Stimulated activated CD8-positive, alpha-beta memory T cell treated with anti-CD3 and anti-CD28 coated beads, Interleukin-4, amount 100 ng/mL, for 1 hour (primary cell): ENCODE results near the gene CHRDL2.

Experiments
- DNase-seq, 2 donors: peaks; one replicate each; pipeline ENCODE4 v3.0.0-alpha.2; 2020; ENCODE audit warnings: low read depth in 2 of 2, low spot score in 1 of 2

The CHRDL2 gene

GRCh38 chr11:74749127-74749964 lies 18.1 kb upstream of the CHRDL2 start:
- peak in 1 of 2 donors; percentile 20 for DNase-seq

GRCh38 chr11:74748211-74749126 lies 17.2 kb upstream of the CHRDL2 start, which contains the start of gene RNF169:
RNF169 (plus strand) TSS chr11:74748849; CDS start chr11:74748881, 32 bp downstream.
- peak; percentile 75 to 82 for DNase-seq

DNA sequence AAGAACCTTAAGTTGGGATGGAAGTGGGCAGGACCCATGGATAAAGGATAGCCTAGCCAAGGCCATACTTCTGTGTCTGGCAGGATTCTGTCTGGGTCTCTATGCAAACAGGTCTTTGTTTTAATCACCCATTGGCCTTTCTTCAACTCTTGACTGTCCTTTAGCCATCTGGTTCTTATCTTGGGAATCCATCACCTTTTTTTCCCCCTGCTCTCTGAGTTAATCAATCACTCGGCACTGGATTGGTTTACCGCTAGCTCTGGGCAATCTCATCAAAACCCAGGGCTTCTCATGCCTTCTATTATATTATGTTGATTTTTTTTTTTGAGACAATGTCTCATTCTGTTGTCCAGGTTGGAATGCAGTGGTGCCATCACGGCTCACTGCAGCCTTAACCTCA lies 15.6 kb upstream of the CHRDL2 start:
- no peak for DNase-seq

DNA sequence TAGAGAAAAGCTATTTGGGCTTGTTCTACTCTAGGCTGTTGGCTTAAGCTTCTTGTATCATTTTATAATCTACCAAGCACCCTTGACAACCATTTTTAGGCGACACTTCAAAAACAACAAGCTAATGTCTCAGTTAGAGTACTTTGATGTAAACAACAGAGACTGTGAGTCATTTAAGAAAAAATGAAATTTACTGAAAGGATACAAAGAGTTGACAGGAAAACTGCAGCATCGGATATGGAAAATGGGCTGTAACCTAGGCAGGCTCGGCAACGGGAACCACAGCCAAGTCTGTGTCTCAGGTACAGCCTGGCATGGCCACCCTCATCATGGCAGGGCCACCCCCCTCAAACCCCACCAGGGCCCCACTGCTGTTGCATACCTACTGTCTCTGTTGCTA lies 13.1 kb upstream of the CHRDL2 start:
- DNase-seq, result no peak

GRCh38 chr11:74743640-74744039 lies 12.4 kb upstream of the CHRDL2 start:
- no peak for DNase-seq

- no peak for DNase-seq
These were observed 10.8 kb upstream of the CHRDL2 start for GRCh38 chr11:74742070-74742469.

DNA sequence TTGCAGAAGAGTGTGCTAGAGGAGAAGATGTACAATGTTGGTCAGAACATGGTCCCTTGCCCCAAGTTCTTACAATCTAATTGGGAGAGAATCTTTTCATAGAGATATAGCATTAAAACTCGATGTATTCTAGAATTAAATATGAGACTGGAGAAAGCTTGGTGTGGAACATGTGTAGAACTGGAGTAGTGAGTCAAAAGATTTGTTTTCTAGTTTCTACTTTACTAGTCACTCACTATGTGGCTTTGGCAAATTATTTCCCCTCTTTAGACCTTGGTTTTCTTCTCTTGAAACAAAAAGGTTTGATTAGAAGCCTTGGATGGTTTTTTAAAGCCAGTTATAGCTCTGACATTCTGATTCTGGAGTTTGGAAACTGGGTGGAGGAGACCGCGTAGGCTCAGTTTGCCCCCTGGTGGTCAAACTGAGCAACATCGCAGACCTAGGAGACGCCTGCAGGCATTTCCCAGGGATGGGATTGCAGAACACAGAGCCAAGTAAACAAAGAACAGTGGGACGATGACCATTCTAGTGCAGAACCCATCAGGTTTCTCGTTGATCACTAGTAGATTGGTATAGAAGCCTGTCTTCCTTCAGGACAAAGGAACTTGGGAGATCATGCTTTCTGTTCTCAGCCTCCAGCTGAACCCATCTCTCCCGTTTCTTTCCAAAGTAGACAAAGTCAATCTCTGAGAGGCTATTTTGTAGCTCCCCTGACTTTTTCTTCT lies 8.5 kb upstream of the CHRDL2 start:
- peak; percentile 10 to 13 for DNase-seq

GRCh38 chr11:74736031-74736430 lies 4.8 kb upstream of the CHRDL2 start:
- DNase-seq, result no peak

DNA sequence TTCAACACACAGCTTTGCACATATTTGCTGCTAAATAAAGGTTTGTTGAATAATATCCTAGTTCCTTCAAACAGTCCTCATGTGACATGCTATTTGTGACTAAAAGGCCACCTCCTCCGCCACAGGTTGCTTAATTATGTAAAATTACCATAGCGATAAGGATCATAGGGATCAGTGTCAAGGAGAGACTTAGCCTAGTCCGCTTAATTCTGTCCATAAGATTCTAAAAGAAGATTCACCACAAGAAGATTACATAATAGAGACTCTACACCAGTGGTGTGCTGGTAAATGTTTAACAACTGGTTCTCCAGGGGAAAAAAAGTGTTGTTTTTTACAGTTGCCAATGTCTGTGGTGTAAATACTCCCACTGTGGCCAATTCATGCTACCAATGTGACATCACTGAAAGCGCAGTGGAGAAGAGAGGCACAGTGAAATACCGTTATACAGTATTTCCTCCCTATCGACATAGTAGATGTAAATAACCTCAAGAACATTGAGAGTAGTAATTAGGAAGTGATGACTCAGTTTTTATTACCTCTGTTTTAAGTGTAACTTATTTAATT lies 4.2 kb upstream of the CHRDL2 start:
- DNase-seq, result no peak

DNA sequence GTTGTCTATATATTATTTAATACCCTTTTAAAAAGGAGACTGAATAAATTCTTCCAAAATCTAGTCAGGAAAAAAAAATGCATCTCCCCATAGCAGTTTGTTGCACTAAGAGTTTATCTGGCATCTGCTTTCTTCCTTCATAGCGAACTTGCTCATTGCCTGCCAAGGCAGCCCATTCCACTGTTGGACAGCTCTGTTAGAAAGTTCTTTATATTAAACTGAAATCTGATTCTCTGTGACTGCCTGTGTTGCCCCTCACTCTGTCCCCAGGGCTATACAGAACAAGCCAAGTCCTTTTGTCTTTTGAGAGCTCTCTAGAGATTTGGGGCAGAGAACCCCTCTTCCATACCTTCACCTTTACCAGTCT lies 3.3 kb upstream of the CHRDL2 start:
- no peak for DNase-seq

DNA sequence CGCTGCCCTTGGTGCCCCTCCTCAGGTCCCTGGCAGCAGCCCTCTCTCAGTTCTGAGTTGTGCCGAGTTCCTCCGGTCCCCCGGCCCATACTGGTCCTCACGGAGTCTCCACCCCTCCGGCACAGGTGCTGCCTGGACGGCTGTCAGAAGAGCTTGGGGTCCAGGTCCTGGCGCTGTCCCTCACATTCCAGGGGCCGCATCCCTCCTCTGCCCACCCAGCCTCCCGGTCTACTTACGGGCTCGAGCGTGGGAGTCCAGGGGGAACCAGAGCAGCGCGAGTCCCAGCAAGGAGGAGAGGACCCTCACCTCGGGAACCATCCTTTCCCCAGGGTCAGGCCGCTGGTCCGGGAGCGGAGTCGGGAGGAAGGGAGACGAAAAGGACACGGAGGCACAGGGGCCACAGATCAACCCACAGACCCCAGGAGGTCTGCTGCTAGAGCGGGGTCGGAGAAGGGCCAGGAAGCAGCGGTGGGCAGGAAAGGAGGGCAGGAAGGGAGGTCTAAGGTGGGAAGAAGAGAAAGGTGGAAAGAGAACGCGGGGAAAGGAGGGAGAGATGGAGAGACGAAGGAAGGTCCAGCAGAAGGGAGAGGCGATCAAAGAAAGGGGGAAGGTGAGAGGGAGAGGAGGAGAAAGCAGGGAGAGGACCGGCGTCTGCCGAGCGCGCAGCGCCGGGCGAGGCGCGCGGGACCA lies 510 bp downstream of the CHRDL2 start:
- DNase-seq, result no peak

GRCh38 chr11:74729397-74729796 lies 1.8 kb downstream of the CHRDL2 start:
- DNase-seq, result no peak

- peak; percentile 8 to 16 for DNase-seq
These were observed 4.6 kb downstream of the CHRDL2 start for GRCh38 chr11:74726547-74727182.

DNA sequence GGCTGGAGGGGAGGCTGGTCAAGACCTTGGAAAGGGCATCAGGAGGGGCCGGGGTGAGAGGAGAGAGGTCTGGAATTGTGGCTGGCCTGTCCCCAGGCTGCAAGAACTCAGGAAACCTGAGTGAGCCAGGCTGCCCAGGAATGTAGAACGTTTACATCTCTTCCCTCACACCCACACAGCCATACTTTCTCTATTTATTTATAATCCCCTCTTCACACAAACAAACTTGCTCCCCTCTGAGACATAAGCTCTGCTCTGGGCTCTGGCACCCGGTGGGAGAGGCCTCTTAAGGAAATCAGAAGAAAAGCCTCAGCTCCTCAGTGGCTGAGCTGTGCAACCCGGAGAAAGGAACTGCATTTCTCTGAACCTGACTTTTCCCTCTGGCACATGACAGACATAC lies 5.5 kb downstream of the CHRDL2 start:
- DNase-seq, result no peak

DNA sequence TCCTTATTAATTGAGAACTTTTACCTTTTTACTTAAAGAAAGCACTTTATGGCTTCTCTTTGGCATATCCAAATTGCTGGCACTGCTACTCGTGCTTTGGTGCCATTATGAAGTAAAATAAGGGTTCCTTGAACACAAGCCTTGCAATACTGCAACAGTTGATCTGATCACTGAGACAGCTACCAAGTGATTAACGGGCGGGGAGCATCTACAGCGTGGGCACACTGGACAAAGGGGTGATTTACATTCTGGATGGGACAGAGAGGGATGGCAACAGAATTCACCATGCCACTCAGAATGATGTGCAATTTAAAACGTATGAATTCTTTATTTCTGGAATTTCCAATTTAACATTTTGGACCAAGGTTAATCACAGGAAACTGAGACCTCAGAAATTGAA lies 7.7 kb downstream of the CHRDL2 start:
- no peak for DNase-seq

DNA sequence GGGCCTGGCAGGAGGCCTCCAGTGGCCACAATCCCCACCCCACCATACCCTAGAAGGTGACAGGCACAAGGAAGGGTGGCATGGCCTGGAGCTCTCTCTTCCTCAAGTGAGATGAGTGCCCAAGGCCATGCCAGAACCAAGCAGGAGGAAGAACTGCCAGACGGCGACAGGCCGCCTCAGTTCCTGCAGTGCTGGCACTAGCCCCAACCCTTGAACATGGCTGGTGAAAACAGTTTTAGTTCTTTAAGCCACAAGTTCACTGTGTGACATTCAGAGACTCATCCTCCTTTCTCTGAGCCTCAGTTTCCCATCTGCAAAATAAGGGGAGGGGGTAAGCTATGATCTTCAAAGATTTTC lies 9.8 kb downstream of the CHRDL2 start:
- DNase-seq, result no peak

- DNase-seq, result no peak
These were observed 10.4 kb downstream of the CHRDL2 start for GRCh38 chr11:74720596-74721478.

DNA sequence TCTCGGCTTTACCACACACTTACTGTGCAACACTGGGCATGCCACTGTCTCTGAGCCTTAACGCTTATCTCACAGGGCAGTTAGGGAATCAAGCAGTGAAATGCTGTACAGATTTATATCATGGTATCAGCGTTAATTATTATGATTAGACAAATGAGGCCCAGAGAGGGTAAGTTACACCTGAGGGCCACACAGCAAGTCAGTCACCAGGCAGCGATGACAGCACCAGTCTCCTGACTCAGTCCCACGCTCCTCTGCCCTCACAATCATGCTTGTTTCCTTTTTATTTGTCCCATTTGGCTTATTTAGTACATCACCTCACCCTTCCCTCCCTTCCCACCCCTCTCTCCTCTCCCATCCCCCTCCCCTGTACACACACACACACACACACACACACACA lies 12.2 kb downstream of the CHRDL2 start:
- DNase-seq, result no peak
